ENCODE data around the gene AKAP9. TPM values are rescaled to one million over a fixed set of nuclear protein-coding genes. Genes with fewer than 3 reads are reported as not detected.
A peak's percentile ranks its signal among the peaks of the same experiment; 100 is the strongest.

AKAP9 gene
- total and polyA plus RNA-seq, 9 of the 15 experiments (the other 6 are each of a cell fraction or from before 2014, with no cell fraction given) = 25.5 to 80.9 (median 46.3) TPM

DNA sequence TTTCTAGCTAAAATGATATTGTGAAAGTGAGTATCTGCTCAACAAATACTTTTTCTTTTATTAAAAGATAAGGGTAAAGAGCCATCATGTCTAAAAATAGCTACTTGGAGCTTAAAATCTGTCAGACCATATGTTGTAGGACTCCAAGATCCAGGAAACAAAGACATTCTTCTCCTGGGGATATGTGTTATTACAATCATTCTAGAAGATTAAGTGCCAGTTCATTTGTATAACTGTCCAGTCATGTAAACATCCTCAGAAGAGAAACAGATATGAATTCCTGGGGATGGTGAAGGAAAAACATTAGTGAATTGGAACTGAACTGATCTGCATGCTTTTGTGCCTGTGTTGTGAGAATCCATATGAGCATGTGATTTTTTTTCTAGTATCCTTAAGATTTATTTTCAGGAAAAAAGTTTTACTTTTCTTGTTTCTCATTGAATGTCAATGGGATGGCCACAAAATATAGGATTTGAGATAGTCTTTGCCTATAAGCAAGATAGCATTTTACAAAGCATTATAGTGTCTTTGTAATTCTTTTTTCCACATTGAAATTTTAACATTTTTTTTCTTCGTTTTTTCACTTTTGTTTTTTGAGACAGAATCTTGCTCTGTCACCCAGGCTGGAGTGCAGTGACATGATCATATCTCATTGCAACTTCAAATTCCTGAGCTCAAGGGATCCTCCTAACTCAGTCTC, 45.7 kb upstream of the AKAP9 start (continued):
- TF ChIP-seq, protein P1, sequence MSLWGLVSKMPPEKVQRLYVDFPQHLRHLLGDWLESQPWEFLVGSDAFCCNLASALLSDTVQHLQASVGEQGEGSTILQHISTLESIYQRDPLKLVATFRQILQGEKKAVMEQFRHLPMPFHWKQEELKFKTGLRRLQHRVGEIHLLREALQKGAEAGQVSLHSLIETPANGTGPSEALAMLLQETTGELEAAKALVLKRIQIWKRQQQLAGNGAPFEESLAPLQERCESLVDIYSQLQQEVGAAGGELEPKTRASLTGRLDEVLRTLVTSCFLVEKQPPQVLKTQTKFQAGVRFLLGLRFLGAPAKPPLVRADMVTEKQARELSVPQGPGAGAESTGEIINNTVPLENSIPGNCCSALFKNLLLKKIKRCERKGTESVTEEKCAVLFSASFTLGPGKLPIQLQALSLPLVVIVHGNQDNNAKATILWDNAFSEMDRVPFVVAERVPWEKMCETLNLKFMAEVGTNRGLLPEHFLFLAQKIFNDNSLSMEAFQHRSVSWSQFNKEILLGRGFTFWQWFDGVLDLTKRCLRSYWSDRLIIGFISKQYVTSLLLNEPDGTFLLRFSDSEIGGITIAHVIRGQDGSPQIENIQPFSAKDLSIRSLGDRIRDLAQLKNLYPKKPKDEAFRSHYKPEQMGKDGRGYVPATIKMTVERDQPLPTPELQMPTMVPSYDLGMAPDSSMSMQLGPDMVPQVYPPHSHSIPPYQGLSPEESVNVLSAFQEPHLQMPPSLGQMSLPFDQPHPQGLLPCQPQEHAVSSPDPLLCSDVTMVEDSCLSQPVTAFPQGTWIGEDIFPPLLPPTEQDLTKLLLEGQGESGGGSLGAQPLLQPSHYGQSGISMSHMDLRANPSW (CRISPR knock-in tag; IDR thresholded peaks at IDR 0.05) = no peak
- TF ChIP-seq PTRF (tag; IDR thresholded peaks at IDR 0.05) (no peak), GTF2A2 (tag; IDR thresholded peaks at IDR 0.05) (no peak), ZNF778 (CRISPR knock-in tag; IDR thresholded peaks at IDR 0.05) (no peak), ZNF57 (CRISPR knock-in tag; IDR thresholded peaks at IDR 0.05) (no peak), RFX7 (CRISPR knock-in tag; IDR thresholded peaks at IDR 0.05) (no peak), FUS (optimal IDR thresholded peaks at IDR 0.05; ENCODE audit: low read depth, low read length) (no peak), RNF2 (IDR thresholded peaks at IDR 0.05) (no peak), DIDO1 (tag; IDR thresholded peaks at IDR 0.05; ENCODE audit: low read depth) (no peak), TCF7L2 (IDR thresholded peaks at IDR 0.05; ENCODE audit: low read depth, low read length) (no peak), DPF2 (IDR thresholded peaks at IDR 0.05) (peak; percentile 87), TSC22D4 (tag; IDR thresholded peaks at IDR 0.05) (no peak), HDAC2 (IDR thresholded peaks at IDR 0.05) (no peak; the same call in 1 of the 2 replicates), RBM39 (optimal IDR thresholded peaks at IDR 0.05; ENCODE audit: low read depth, low read length) (no peak), TCF7 (IDR thresholded peaks at IDR 0.05; ENCODE audit: borderline replicate concordance) (no peak)
- TF ChIP-seq, protein P2, sequence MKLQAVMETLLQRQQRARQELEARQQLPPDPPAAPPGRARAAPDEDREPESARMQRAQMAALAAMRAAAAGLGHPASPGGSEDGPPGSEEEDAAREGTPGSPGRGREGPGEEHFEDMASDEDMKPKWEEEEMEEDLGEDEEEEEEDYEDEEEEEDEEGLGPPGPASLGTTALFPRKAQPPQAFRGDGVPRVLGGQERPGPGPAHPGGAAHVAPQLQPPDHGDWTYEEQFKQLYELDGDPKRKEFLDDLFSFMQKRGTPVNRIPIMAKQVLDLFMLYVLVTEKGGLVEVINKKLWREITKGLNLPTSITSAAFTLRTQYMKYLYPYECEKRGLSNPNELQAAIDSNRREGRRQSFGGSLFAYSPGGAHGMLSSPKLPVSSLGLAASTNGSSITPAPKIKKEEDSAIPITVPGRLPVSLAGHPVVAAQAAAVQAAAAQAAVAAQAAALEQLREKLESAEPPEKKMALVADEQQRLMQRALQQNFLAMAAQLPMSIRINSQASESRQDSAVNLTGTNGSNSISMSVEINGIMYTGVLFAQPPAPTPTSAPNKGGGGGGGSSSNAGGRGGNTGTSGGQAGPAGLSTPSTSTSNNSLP (IDR thresholded peaks at IDR 0.05; ENCODE audit: borderline replicate concordance, low read depth, low read length) = no peak
- TF ChIP-seq, protein P3, sequence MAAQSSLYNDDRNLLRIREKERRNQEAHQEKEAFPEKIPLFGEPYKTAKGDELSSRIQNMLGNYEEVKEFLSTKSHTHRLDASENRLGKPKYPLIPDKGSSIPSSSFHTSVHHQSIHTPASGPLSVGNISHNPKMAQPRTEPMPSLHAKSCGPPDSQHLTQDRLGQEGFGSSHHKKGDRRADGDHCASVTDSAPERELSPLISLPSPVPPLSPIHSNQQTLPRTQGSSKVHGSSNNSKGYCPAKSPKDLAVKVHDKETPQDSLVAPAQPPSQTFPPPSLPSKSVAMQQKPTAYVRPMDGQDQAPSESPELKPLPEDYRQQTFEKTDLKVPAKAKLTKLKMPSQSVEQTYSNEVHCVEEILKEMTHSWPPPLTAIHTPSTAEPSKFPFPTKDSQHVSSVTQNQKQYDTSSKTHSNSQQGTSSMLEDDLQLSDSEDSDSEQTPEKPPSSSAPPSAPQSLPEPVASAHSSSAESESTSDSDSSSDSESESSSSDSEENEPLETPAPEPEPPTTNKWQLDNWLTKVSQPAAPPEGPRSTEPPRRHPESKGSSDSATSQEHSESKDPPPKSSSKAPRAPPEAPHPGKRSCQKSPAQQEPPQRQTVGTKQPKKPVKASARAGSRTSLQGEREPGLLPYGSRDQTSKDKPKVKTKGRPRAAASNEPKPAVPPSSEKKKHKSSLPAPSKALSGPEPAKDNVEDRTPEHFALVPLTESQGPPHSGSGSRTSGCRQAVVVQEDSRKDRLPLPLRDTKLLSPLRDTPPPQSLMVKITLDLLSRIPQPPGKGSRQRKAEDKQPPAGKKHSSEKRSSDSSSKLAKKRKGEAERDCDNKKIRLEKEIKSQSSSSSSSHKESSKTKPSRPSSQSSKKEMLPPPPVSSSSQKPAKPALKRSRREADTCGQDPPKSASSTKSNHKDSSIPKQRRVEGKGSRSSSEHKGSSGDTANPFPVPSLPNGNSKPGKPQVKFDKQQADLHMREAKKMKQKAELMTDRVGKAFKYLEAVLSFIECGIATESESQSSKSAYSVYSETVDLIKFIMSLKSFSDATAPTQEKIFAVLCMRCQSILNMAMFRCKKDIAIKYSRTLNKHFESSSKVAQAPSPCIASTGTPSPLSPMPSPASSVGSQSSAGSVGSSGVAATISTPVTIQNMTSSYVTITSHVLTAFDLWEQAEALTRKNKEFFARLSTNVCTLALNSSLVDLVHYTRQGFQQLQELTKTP (IDR thresholded peaks at IDR 0.05; ENCODE audit: low read depth in 1 of 2, partially characterized antibody in 2 of 2) = peak in 1 of 2 experiments; percentile 46
- TF ChIP-seq, protein P4, sequence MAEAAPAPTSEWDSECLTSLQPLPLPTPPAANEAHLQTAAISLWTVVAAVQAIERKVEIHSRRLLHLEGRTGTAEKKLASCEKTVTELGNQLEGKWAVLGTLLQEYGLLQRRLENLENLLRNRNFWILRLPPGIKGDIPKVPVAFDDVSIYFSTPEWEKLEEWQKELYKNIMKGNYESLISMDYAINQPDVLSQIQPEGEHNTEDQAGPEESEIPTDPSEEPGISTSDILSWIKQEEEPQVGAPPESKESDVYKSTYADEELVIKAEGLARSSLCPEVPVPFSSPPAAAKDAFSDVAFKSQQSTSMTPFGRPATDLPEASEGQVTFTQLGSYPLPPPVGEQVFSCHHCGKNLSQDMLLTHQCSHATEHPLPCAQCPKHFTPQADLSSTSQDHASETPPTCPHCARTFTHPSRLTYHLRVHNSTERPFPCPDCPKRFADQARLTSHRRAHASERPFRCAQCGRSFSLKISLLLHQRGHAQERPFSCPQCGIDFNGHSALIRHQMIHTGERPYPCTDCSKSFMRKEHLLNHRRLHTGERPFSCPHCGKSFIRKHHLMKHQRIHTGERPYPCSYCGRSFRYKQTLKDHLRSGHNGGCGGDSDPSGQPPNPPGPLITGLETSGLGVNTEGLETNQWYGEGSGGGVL (CRISPR knock-in tag; IDR thresholded peaks at IDR 0.05) = no peak
